Right atrium auricular region (tissue), 2 donors: Measurements from ENCODE around the gene PACS1. TPM values are rescaled to one million over a fixed set of nuclear protein-coding genes. Genes with fewer than 3 reads are reported as not detected.
A peak's percentile ranks its signal among the peaks of the same experiment; 100 is the strongest.

ENCODE experiments used
- DNase-seq: peaks from one replicate; pipeline ENCODE4 v3.0.0-alpha.2; 2019; ENCODE audit warnings: low spot score
- H3K27ac ChIP-seq, 2 donors: fragments of 200-600 bp; sonication (generic); 1 replicate in 1 of 2; 2 replicates in 1 of 2; pipeline ENCODE4 v1.5.1; 2016 to 2019
- H3K27me3 ChIP-seq, 2 donors: fragments of 200-600 bp; sonication (generic); one replicate each; pipeline versions ENCODE4 v1.5.1 to v1.6.0; 2017 to 2019
- H3K36me3 ChIP-seq: fragments of 200-600 bp; sonication (generic); one replicate; pipeline ENCODE4 v1.5.1; 2016
- H3K4me1 ChIP-seq, 2 donors: fragments of 200-600 bp; sonication (generic); one replicate each; pipeline versions ENCODE4 v1.5.1 to v1.6.0; 2017 to 2019
- H3K4me3 ChIP-seq, 2 donors: fragments of 200-600 bp; sonication (generic); 1 replicate in 1 of 2; 2 replicates in 1 of 2; pipeline ENCODE4 v1.5.1; 2017 to 2019; ENCODE audit warnings: mild to moderate bottlenecking in 1 of 2, moderate library complexity in 1 of 2
- H3K9me3 ChIP-seq, 2 donors: fragments of 200-600 bp; sonication (generic); one replicate each; pipeline ENCODE4 v1.5.1; 2019
- CTCF ChIP-seq, 2 donors: fragments of 200-600 bp; sonication (generic); IDR thresholded peaks; one replicate each; pipeline ENCODE4 v1.5.1; 2019; ENCODE audit warnings: antibody characterized with exemption in 2 of 2
- total RNA-seq, 2 donors: library from RNA; depleted of rRNA; stranded (reverse); fragments of >200 nt; gene quantifications; one replicate each; pipeline ENCODE4 v1.1.0, GENCODE V29; 2016

Gene PACS1
- total RNA-seq, 2 donors from 2014 or later = 47.7 to 88.9 TPM

GRCh38 chr11:66279092-66279734 lies 209.1 kb downstream of the PACS1 start:
- H3K4me3 ChIP-seq = no peak overlapping the region
- no peaks in the 10 kb centered on the region for H3K27me3 ChIP-seq
- no peak overlapping the region for H3K27ac ChIP-seq
- H3K9me3 ChIP-seq = no peaks in the 10 kb centered on the region
- DNase-seq = no peak
- H3K4me1 ChIP-seq = peaks cover 0 to 29% of the 10 kb centered on the region in 2 donors
- TF ChIP-seq CTCF (IDR thresholded peaks at IDR 0.05) = no peak
- peaks cover 23% of the 10 kb centered on the region for H3K36me3 ChIP-seq

- TF ChIP-seq CTCF (IDR thresholded peaks at IDR 0.05) = no peak
- Histone ChIP-seq H3K9me3 (no peaks in the 10 kb centered on the region), H3K4me3 (no peak overlapping the region), H3K4me1 (peaks cover 0 to 33% of the 10 kb centered on the region in 2 donors), H3K27ac (no peak overlapping the region), H3K36me3 (peaks cover 19% of the 10 kb centered on the region), H3K27me3 (no peaks in the 10 kb centered on the region)
- DNase-seq = no peak
These were observed 210.4 kb downstream of the PACS1 start for GRCh38 chr11:66280428-66280827.

- Histone ChIP-seq H3K9me3 (no peaks in the 10 kb centered on the region), H3K27ac (no peak overlapping the region), H3K36me3 (peaks cover 13% of the 10 kb centered on the region), H3K27me3 (no peaks in the 10 kb centered on the region), H3K4me1 (peaks cover 0 to 38% of the 10 kb centered on the region in 2 donors), H3K4me3 (no peak overlapping the region)
- no peak for DNase-seq
- no peak for TF ChIP-seq CTCF (IDR thresholded peaks at IDR 0.05)
These were observed 210.9 kb downstream of the PACS1 start for GRCh38 chr11:66281001-66281400.

GRCh38 chr11:66281776-66282467 lies 211.8 kb downstream of the PACS1 start:
- DNase-seq = no peak
- TF ChIP-seq CTCF (IDR thresholded peaks at IDR 0.05) = no peak
- Histone ChIP-seq H3K4me1 (peaks cover 0 to 43% of the 10 kb centered on the region in 2 donors), H3K36me3 (peaks cover 8% of the 10 kb centered on the region), H3K27me3 (no peaks in the 10 kb centered on the region), H3K27ac (no peak overlapping the region), H3K9me3 (no peaks in the 10 kb centered on the region), H3K4me3 (no peak overlapping the region)

- peak; percentile 98 to 99 for TF ChIP-seq CTCF (IDR thresholded peaks at IDR 0.05)
- peaks cover 8% of the 10 kb centered on the region for H3K36me3 ChIP-seq
- peaks cover 0 to 45% of the 10 kb centered on the region in 2 donors for H3K4me1 ChIP-seq
- DNase-seq = peak; percentile 96
- H3K9me3 ChIP-seq = no peaks in the 10 kb centered on the region
- H3K27ac ChIP-seq = no peak overlapping the region
- H3K4me3 ChIP-seq = no peak overlapping the region
- H3K27me3 ChIP-seq = no peaks in the 10 kb centered on the region
These were observed 212.7 kb downstream of the PACS1 start for GRCh38 chr11:66282468-66283455.
